HepG2 (cell line): ENCODE results near the gene TPGS1. TPM values are rescaled to one million over a fixed set of nuclear protein-coding genes. Genes with fewer than 3 reads are reported as not detected.

Source experiments
- ARNT ChIP-seq: fragments of 450-650 bp; IDR thresholded peaks from 2 replicates; pipeline ENCODE4 v1.6.1; 2017
- DNMT3B ChIP-seq: conservative IDR thresholded peaks from 2 replicates; pipeline ENCODE4 v1.6.1; 2016; ENCODE audit warnings: missing biosample characterization, control low read depth
- FOXC1 ChIP-seq: sonication (generic); formaldehyde crosslinking; IDR thresholded peaks from 2 replicates; pipeline ENCODE4 v1.8.0; 2022; ENCODE audit warnings: mild to moderate bottlenecking, missing genetic modification reagents, borderline replicate concordance
- GPN1 ChIP-seq: sonication (generic); formaldehyde crosslinking; IDR thresholded peaks from 2 replicates; pipeline ENCODE4 v1.5.1; 2020; ENCODE audit warnings: missing genetic modification reagents, borderline replicate concordance
- HNF4A ChIP-seq: sonication (generic); formaldehyde crosslinking; IDR thresholded peaks from 2 replicates; pipeline ENCODE4 v1.4.0; 2020; ENCODE audit warnings: missing genetic modification reagents
- IRF1 ChIP-seq: sonication (generic); formaldehyde crosslinking; IDR thresholded peaks from 2 replicates; pipeline ENCODE4 v1.4.0; 2020; ENCODE audit warnings: low read depth, mild to moderate bottlenecking, missing genetic modification reagents
- KLF15 ChIP-seq: sonication (generic); formaldehyde crosslinking; IDR thresholded peaks from 2 replicates; pipeline ENCODE4 v1.8.1; 2023; ENCODE audit warnings: borderline replicate concordance, mild to moderate bottlenecking, inconsistent platforms, missing genetic modification reagents, mixed read lengths
- MED1 ChIP-seq: sonication (generic); formaldehyde crosslinking; IDR thresholded peaks from 2 replicates; pipeline ENCODE4 v1.4.0; 2020; ENCODE audit warnings: missing genetic modification reagents
- MNT ChIP-seq: fragments of 450-650 bp; IDR thresholded peaks from 2 replicates; pipeline ENCODE4 v1.6.1; 2016
- MYC ChIP-seq: sonication (generic); formaldehyde crosslinking; IDR thresholded peaks from 2 replicates; pipeline ENCODE4 v1.9.0; 2021; ENCODE audit warnings: missing genetic modification reagents, borderline replicate concordance
- NCOA1 ChIP-seq: sonication (generic); formaldehyde crosslinking; IDR thresholded peaks from 2 replicates; pipeline ENCODE4 v1.9.0; 2021; ENCODE audit warnings: missing genetic modification reagents
- PAX8 ChIP-seq: sonication (generic); formaldehyde crosslinking; IDR thresholded peaks from 2 replicates; pipeline ENCODE4 v1.8.0; 2022; ENCODE audit warnings: mild to moderate bottlenecking, missing genetic modification reagents, borderline replicate concordance
- PITX1 ChIP-seq: sonication (generic); formaldehyde crosslinking; IDR thresholded peaks from 2 replicates; pipeline ENCODE4 v1.5.1; 2020; ENCODE audit warnings: mild to moderate bottlenecking, missing genetic modification reagents
- SP5 ChIP-seq: IDR thresholded peaks from 2 replicates; pipeline ENCODE4 v1.6.1; 2016; ENCODE audit warnings: low read depth, borderline replicate concordance
- SPEN ChIP-seq: sonication (generic); formaldehyde crosslinking; IDR thresholded peaks from 2 replicates; pipeline ENCODE4 v1.5.1; 2020; ENCODE audit warnings: low read depth, mild to moderate bottlenecking, missing genetic modification reagents
- TAF1 ChIP-seq: sonication (generic); formaldehyde crosslinking; IDR thresholded peaks from 2 replicates; pipeline ENCODE4 v1.4.0; 2020; ENCODE audit warnings: missing genetic modification reagents
- THRA ChIP-seq: sonication (generic); formaldehyde crosslinking; IDR thresholded peaks from 2 replicates; pipeline ENCODE4 v1.4.0; 2020; ENCODE audit warnings: missing genetic modification reagents, borderline replicate concordance
- YEATS2 ChIP-seq: sonication (generic); formaldehyde crosslinking; IDR thresholded peaks from 2 replicates; pipeline ENCODE4 v1.4.0; 2020; ENCODE audit warnings: missing genetic modification reagents, borderline replicate concordance
- ZMAT3 ChIP-seq: sonication (generic); formaldehyde crosslinking; conservative IDR thresholded peaks from 2 replicates; pipeline ENCODE4 v1.7.0; 2021; ENCODE audit warnings: missing genetic modification reagents
- ZNF230 ChIP-seq: sonication (generic); formaldehyde crosslinking; IDR thresholded peaks from 2 replicates; pipeline ENCODE4 v1.4.0; 2020; ENCODE audit warnings: mild to moderate bottlenecking, missing genetic modification reagents
- ZNF234 ChIP-seq: sonication (generic); formaldehyde crosslinking; conservative IDR thresholded peaks from 2 replicates; pipeline ENCODE4 v1.5.1; 2020; ENCODE audit warnings: mild to moderate bottlenecking, missing genetic modification reagents
- ZNF616 ChIP-seq: sonication (generic); formaldehyde crosslinking; IDR thresholded peaks from 2 replicates; pipeline ENCODE4 v1.5.0; 2020; ENCODE audit warnings: low read depth, mild to moderate bottlenecking, missing genetic modification reagents
- ZNF709 ChIP-seq: sonication (generic); formaldehyde crosslinking; IDR thresholded peaks from 2 replicates; pipeline ENCODE4 v1.5.0; 2020; ENCODE audit warnings: mild to moderate bottlenecking, missing genetic modification reagents
- ZNF766 ChIP-seq: sonication (generic); formaldehyde crosslinking; IDR thresholded peaks from 2 replicates; pipeline ENCODE4 v1.5.0; 2020; ENCODE audit warnings: missing genetic modification reagents, borderline replicate concordance
- ZNF800 ChIP-seq: sonication (generic); formaldehyde crosslinking; IDR thresholded peaks from 2 replicates; pipeline ENCODE4 v1.4.0; 2020; ENCODE audit warnings: missing genetic modification reagents
- polyA plus RNA-seq, 8 experiments: library from polyadenylated mRNA; depleted of rRNA in 3 of 8; stranded (reverse) in 7 of 8; unstranded in 1 of 8; fragments of >200 nt; fragmentation: Illumina TruSeq in 4 of 8; extraction: Trizol in 4 of 8; gene quantifications; 2 replicates each; pipeline versions ENCODE4 v1.2.1 to v1.2.3, GENCODE V29; 2011 to 2016; ENCODE audit warnings: low read depth in 4 of 8, missing spikeins in 1 of 8, mixed read lengths in 1 of 8; ENCODE audit not compliant: insufficient read depth in 1 of 8
- total RNA-seq, 5 experiments: library from RNA; depleted of rRNA; stranded (reverse); fragments of >200 nt; fragmentation: Illumina TruSeq; extraction: Trizol; gene quantifications; 2 replicates each; pipeline ENCODE4 v1.2.3, GENCODE V29; 2016; ENCODE audit warnings: low read depth in 1 of 5

The TPGS1 gene
- total and polyA plus RNA-seq, 2 of the 13 experiments (the other 11 are each of a cell fraction or from before 2014, with no cell fraction given): 1.1 to 6.2 TPM

- TF ChIP-seq FOXC1 (CRISPR knock-in tag) (peak; percentile 47; the same call in 1 of the 2 replicates), ZNF230 (no peak; the same call in 1 of the 2 replicates), ZNF800 (CRISPR knock-in tag) (0 out of 2 replicates have a peak, but pooled peaks have one; percentile 19), PAX8 (CRISPR knock-in tag) (no peak), ZNF709 (CRISPR knock-in tag) (no peak), IRF1 (CRISPR knock-in tag) (no peak), MYC (peak; percentile 80), THRA (CRISPR knock-in tag) (peak; percentile 99), SPEN (CRISPR knock-in tag) (peak; percentile 87), TAF1 (CRISPR knock-in tag) (peak; percentile 63; the same call in 1 of the 2 replicates), ZNF616 (no peak), KLF15 (0 out of 2 replicates have a peak, but pooled peaks have one; percentile 51), YEATS2 (CRISPR knock-in tag) (no peak), SP5 (CRISPR knock-in tag) (peak; percentile 100), DNMT3B (CRISPR knock-in tag) (no peak), ZNF766 (peak; percentile 33; the same call in 1 of the 2 replicates), ZMAT3 (CRISPR knock-in tag) (no peak), NCOA1 (CRISPR knock-in tag) (peak; percentile 99), PITX1 (CRISPR knock-in tag) (peak; percentile 99), GPN1 (no peak), MED1 (CRISPR knock-in tag) (peak; percentile 92), ARNT (no peak), HNF4A (CRISPR knock-in tag) (peak; percentile 96), MNT (no peak), ZNF234 (no peak)
Measured at GRCh38 chr19:524062-524674, 16.9 kb downstream of the TPGS1 start (continued).
